Dendritic cell treated with granulocyte-macrophage colony-stimulating factor and Interleukin-4, amounts not matched to agents 40 ng/mL and 50 ng/mL, for 4 days (primary cell): ENCODE results near the gene COL4A5.
A peak's percentile ranks its signal among the peaks of the same experiment; 100 is the strongest.

ENCODE experiments used
- H3K27ac Mint-ChIP-seq: one replicate; pipeline ENCODE4 v1.8.0; 2022; ENCODE audit warnings: mild to moderate bottlenecking, mixed read lengths
- H3K27me3 Mint-ChIP-seq: one replicate; pipeline ENCODE4 v1.8.0; 2022; ENCODE audit warnings: mild to moderate bottlenecking, mixed read lengths
- H3K36me3 Mint-ChIP-seq: one replicate; pipeline ENCODE4 v1.8.0; 2022; ENCODE audit warnings: low read depth, mixed read lengths
- H3K4me1 Mint-ChIP-seq: one replicate; pipeline ENCODE4 v1.8.0; 2022; ENCODE audit warnings: low read depth, mixed read lengths
- H3K4me3 Mint-ChIP-seq: one replicate; pipeline ENCODE4 v1.8.0; 2022; ENCODE audit warnings: mild to moderate bottlenecking, moderate library complexity, mixed read lengths
- H3K9me3 Mint-ChIP-seq: one replicate; pipeline ENCODE4 v1.8.0; 2022; ENCODE audit warnings: mixed read lengths
- intact Hi-C: fragments of 100-400 bp; cut with micrococcal nuclease; formaldehyde crosslinking; loops from one replicate; pipeline ENCODE4 v1.15.0; 2022

COL4A5 gene

DNA sequence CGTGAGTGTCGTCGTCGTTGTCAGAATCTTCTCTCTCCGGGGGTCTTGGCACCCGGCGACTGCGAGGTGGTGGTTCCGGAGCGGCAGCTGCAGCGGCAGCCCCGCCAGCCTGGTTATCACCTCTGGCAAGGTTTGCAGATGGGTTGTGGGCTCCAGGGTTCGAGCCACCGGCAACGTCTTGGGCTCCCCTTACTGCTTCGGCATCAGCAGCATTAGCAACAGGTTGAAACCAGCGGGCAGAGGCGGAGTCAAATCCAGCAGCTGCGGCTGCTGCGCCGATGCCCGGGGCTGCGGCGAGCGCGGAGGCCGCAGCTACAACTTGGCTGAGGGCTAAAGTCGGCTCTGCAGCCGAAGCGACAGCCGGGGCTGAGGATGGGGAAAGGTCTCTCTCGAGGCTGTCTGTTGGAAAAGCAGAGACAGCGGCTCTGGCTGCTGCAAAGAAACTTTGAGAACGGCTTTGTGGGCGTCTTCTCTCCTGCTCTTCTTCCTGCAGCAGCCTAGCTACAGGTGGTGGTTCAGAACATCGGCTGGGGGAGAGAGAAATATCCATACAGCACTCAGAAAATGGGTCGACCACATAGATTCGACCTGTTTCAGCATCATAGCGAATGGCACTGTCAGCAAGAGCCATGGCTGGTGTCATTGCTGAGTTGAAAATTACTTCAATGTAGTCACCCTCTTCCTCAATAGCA, 293.1 kb downstream of the COL4A5 start:
- Mint-ChIP-seq H3K4me3 (no peak overlapping the region), H3K27me3 (peaks cover 66% of the 10 kb centered on the region), H3K4me1 (no peaks in the 10 kb centered on the region), H3K36me3 (no peaks in the 10 kb centered on the region), H3K9me3 (no peaks in the 10 kb centered on the region), H3K27ac (no peak overlapping the region)
- intact Hi-C loops = no loop called here

DNA sequence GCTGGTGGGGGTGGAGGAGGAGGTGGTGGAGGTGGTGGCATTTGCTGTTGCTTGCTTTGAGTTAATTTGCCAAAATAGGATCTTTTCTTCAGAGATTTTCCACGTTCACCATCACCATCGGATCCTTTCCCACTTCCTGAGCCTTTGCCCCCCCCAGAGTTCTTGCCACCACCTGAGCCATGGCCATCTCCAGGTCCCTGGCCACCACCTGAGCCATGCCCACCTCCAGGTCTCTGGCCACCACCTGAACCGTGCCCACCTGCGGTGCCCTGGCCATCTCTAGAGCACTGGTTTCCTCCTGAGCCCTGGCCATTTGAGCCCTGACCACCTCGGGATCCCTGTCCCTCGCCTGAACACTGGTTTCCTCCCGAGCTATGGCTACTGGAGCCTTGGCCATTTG, 294.8 kb downstream of the COL4A5 start:
- no peak overlapping the region for H3K4me3 Mint-ChIP-seq
- H3K27me3 Mint-ChIP-seq = peaks cover 66% of the 10 kb centered on the region
- intact Hi-C loops = no loop called here

DNA sequence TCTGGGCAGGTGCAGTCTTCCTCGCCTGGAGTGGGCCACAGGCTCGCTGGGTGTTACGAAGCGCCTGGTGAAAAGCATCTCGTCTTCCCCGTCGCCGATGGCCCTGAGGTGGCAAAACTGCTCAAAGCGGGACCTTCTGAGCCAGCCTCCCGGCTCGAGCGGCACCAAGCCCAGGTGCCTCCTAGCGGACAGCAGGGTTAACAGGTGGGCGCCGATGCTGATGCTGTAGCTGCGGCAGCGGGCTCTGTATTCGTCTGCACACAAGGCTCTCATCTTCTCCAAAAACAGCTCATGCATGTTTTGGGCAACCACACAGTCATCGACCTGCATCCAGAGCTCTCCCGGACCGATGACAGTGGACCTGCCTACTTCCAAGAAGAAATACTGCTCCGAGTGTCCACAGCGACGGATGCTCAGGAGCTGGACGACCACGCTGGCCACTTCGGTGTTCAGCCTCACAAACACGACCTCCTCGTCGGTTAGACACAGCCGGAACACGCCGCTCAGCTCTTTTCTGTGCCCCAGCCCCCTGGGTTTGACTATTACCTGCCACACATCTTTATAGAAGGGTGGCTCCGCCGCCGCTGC, 295.5 kb downstream of the COL4A5 start:
- Mint-ChIP-seq H3K27ac (no peak overlapping the region), H3K4me1 (no peaks in the 10 kb centered on the region), H3K36me3 (no peaks in the 10 kb centered on the region), H3K9me3 (no peaks in the 10 kb centered on the region), H3K4me3 (no peak overlapping the region), H3K27me3 (peaks cover 66% of the 10 kb centered on the region)
- intact Hi-C loops = no loop called here

More for the DNA sequence above, 294.8 kb downstream of the COL4A5 start:
- Mint-ChIP-seq H3K4me1 (no peaks in the 10 kb centered on the region), H3K36me3 (no peaks in the 10 kb centered on the region), H3K27ac (no peak overlapping the region), H3K9me3 (no peaks in the 10 kb centered on the region)

DNA sequence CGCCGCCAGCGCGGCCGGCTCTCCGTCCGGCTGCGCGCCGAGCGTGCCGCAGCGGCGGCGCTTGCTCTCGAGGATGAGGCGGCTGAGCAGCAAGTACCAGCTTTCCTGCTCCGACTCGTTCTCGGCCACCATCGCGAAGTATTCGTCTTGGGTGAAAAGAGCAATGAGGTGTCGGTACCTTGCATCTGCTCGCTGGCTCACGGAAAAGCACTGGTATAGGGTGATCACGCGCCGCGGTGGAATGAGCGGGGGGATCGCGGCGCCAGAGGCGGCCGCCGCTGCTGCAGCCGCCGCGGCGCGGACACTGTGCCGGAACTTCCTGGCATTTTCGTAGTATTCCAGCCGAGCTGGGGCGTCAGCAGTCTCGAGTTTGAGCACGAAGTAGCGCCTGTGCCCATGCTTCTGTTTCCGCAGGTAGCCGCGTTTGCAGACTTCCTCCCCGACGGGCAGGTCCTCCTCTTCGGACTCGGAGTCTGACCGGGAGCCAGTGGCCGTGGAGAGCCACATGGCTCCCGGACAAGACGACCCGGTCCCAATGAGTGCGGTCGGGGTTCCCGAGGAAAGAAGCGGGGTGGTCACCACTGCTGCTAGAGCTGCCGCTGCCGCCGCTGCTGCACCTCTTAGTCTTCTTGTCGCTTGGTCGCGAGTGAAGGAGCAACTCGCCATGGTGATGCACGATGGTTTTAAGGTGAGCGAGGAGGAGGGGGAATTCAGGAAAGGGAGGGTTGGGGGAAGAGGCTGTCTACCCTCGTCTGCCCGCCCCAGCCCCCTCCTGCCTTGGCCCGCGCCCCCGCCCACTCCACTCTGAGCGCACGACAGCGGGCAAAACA, 296.3 kb downstream of the COL4A5 start:
- intact Hi-C loops = no loop called here
- no peaks in the 10 kb centered on the region for H3K4me1 Mint-ChIP-seq
- H3K27me3 Mint-ChIP-seq = peaks cover 62% of the 10 kb centered on the region
- H3K36me3 Mint-ChIP-seq = no peaks in the 10 kb centered on the region
- H3K4me3 Mint-ChIP-seq = peak overlapping the region; percentile 17
- H3K9me3 Mint-ChIP-seq = no peaks in the 10 kb centered on the region
- no peak overlapping the region for H3K27ac Mint-ChIP-seq

GRCh38 chrX:108736509-108737479, 297.2 kb downstream of the COL4A5 start, which contains the start of gene IRS4:
TSS of gene IRS4 (minus strand) at chrX:108736563.
- Mint-ChIP-seq H3K9me3 (no peaks in the 10 kb centered on the region), H3K27me3 (peaks cover 59% of the 10 kb centered on the region), H3K27ac (no peak within 1 kb of the TSS), H3K36me3 (no peaks in the 10 kb centered on the region), H3K4me3 (peak within 1 kb of the TSS; percentile 17), H3K4me1 (no peaks in the 10 kb centered on the region)
- intact Hi-C loops = no loop called here

- Mint-ChIP-seq H3K9me3 (no peaks in the 10 kb centered on the region), H3K27ac (no peak overlapping the region), H3K4me1 (no peaks in the 10 kb centered on the region), H3K36me3 (no peaks in the 10 kb centered on the region), H3K27me3 (peaks cover 51% of the 10 kb centered on the region), H3K4me3 (no peak overlapping the region)
- intact Hi-C loops = no loop called here
These were observed 298.1 kb downstream of the COL4A5 start for GRCh38 chrX:108737754-108738153.

- Mint-ChIP-seq H3K9me3 (no peaks in the 10 kb centered on the region), H3K36me3 (no peaks in the 10 kb centered on the region), H3K27me3 (peaks cover 26% of the 10 kb centered on the region), H3K27ac (no peak overlapping the region), H3K4me1 (no peaks in the 10 kb centered on the region), H3K4me3 (no peak overlapping the region)
- intact Hi-C loops = no loop called here
These were observed 300.7 kb downstream of the COL4A5 start for GRCh38 chrX:108740299-108740774.
